Measurements from ENCODE around the gene DDX27.

The DDX27 gene

GRCh38 chr20:49291200-49291599 is 72.0 kb downstream of the DDX27 start:
- no peak for DNase-seq (ENCODE audit: low spot score)

- DNase-seq (ENCODE audit: low spot score) = peak; percentile 57
Observed at GRCh38 chr20:49292010-49292409, 72.8 kb downstream of the DDX27 start.

- DNase-seq (ENCODE audit: low spot score) = no peak
Observed at GRCh38 chr20:49293122-49293521, 73.9 kb downstream of the DDX27 start.
